Gastroesophageal sphincter (tissue), 4 donors: ENCODE data around the gene THEMIS. TPM values are rescaled to one million over a fixed set of nuclear protein-coding genes. Genes with fewer than 3 reads are reported as not detected.
"Not testable (repeated sequence)": the region's sequence is repeated elsewhere in the genome, so short reads cannot be mapped to it uniquely, and the experiment has no call there.

Source experiments
- ATAC-seq: fragments of 150-250 bp; one replicate; pipeline ENCODE4 v1.9.1; 2016; ENCODE audit warnings: mild to moderate bottlenecking, moderate library complexity
- H3K27ac ChIP-seq, 4 donors: fragments of 200-600 bp; sonication (generic) in 3 of 4; 1 replicate in 3 of 4; 2 replicates in 1 of 4; pipeline ENCODE4 v1.5.1; 2016 to 2019
- H3K27me3 ChIP-seq: fragments of 200-600 bp; sonication (generic); one replicate; pipeline ENCODE4 v1.5.1; 2019
- H3K36me3 ChIP-seq, 2 donors: fragments of 200-600 bp; sonication (generic); one replicate each; pipeline ENCODE4 v1.5.1; 2019; ENCODE audit warnings: control low read depth in 1 of 2
- H3K4me1 ChIP-seq, 3 donors: fragments of 200-600 bp; sonication (generic); 1 replicate in 2 of 3; 2 replicates in 1 of 3; pipeline ENCODE4 v1.5.1; 2016 to 2019; ENCODE audit warnings: control low read depth in 2 of 3
- H3K4me3 ChIP-seq, 2 donors: fragments of 200-600 bp; sonication (generic); one replicate each; pipeline ENCODE4 v1.5.1; 2019; ENCODE audit warnings: mild to moderate bottlenecking in 1 of 2, moderate library complexity in 1 of 2
- H3K9me3 ChIP-seq, 3 donors: fragments of 200-600 bp; sonication (generic); one replicate each; pipeline ENCODE4 v1.5.1; 2017 to 2019; ENCODE audit warnings: control low read depth in 2 of 3
- CTCF ChIP-seq, 4 experiments: fragments of 200-600 bp in 2 of 4; fragments of 450-650 bp in 2 of 4; sonication (generic) in 1 of 4; IDR thresholded peaks; one replicate each; pipeline ENCODE4 v1.5.1; 2017 to 2019; ENCODE audit warnings: antibody characterized with exemption in 4 of 4, mild to moderate bottlenecking in 2 of 4, moderate library complexity in 2 of 4
- EP300 ChIP-seq: sonication (generic); formaldehyde crosslinking; IDR thresholded peaks from one replicate; pipeline ENCODE4 v1.6.1; 2017; ENCODE audit warnings: antibody characterized with exemption, mild to moderate bottlenecking
- POLR2A ChIP-seq, 2 donors: fragments of 450-650 bp; IDR thresholded peaks; one replicate each; pipeline ENCODE4 v1.6.1; 2017; ENCODE audit warnings: antibody characterized with exemption in 2 of 2, mild to moderate bottlenecking in 2 of 2, moderate library complexity in 1 of 2
- POLR2AphosphoS5 ChIP-seq: sonication (generic); formaldehyde crosslinking; IDR thresholded peaks from one replicate; pipeline ENCODE4 v1.6.1; 2017; ENCODE audit warnings: antibody characterized with exemption
- WGBS, 2 donors: methylation state at CpG; one replicate each; pipeline ENCODE4 v1.1.5; 2018; ENCODE audit warnings: low coverage in 1 of 2; 5-methylcytosine and 5-hydroxymethylcytosine counted together
- total RNA-seq, 4 donors: library from RNA; depleted of rRNA; stranded (reverse); fragments of >200 nt; gene quantifications; one replicate each; pipeline ENCODE4 v1.1.0, GENCODE V29; 2016

THEMIS gene
- total RNA-seq, 4 donors from 2014 or later = 0.27 to 1.6 (median 0.69) TPM

- Histone ChIP-seq H3K9me3 (no peaks in the 10 kb centered on the region), H3K36me3 (no peaks in the 10 kb centered on the region), H3K27ac (no peak overlapping the region), H3K4me3 (no peak overlapping the region), H3K27me3 (no peaks in the 10 kb centered on the region), H3K4me1 (no peaks in the 10 kb centered on the region)
- WGBS, 2 donors = 85 to 90% methylated on average over 3 of the region's 3 CpGs
- TF ChIP-seq CTCF (IDR thresholded peaks at IDR 0.05) (no peak), POLR2A (IDR thresholded peaks at IDR 0.05) (no peak), POLR2AphosphoS5 (no peak), EP300 (no peak)
- ATAC-seq = no peak
These were observed 190.2 kb downstream of the THEMIS start for GRCh38 chr6:127710668-127711067.

GRCh38 chr6:127706216-127706615 is 194.6 kb downstream of the THEMIS start:
- ATAC-seq = no peak
- no peaks in the 10 kb centered on the region for H3K9me3 ChIP-seq
- H3K4me3 ChIP-seq = no peak overlapping the region
- H3K27ac ChIP-seq = no peak overlapping the region
- no peaks in the 10 kb centered on the region for H3K4me1 ChIP-seq
- no peaks in the 10 kb centered on the region for H3K27me3 ChIP-seq
- TF ChIP-seq EP300 = no peak
- TF ChIP-seq CTCF (IDR thresholded peaks at IDR 0.05) = no peak
- no peak for TF ChIP-seq POLR2AphosphoS5
- no peak for TF ChIP-seq POLR2A (IDR thresholded peaks at IDR 0.05)
- no peaks in the 10 kb centered on the region for H3K36me3 ChIP-seq

DNA sequence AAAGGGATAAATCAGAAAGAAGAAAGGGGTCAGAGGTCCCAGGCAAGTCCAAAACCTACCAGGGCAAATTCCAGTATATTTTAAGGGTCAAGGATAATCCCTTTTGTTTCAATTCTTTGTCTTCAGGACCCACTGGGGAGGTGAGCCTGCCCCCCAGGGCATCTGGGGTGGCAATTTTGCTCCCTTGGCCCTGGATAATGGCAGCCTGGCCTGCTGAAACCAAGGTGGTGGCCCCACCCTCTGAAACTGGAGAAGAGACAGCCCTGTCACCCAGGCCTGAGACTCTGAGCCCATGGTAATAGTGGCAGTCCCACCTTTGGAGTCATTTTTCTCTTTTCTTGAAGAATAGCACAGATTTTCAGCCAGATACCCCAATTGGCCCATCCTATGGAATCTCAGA is 205.8 kb downstream of the THEMIS start:
- TF ChIP-seq POLR2AphosphoS5 (no peak), EP300 (no peak), CTCF (IDR thresholded peaks at IDR 0.05) (no peak)
- no peak for ATAC-seq
- H3K36me3 ChIP-seq = no peaks in the 10 kb centered on the region
- no peak overlapping the region for H3K27ac ChIP-seq
- H3K4me3 ChIP-seq = no peak overlapping the region
- no peaks in the 10 kb centered on the region for H3K4me1 ChIP-seq
- no peaks in the 10 kb centered on the region for H3K27me3 ChIP-seq
- H3K9me3 ChIP-seq = no peaks in the 10 kb centered on the region

DNA sequence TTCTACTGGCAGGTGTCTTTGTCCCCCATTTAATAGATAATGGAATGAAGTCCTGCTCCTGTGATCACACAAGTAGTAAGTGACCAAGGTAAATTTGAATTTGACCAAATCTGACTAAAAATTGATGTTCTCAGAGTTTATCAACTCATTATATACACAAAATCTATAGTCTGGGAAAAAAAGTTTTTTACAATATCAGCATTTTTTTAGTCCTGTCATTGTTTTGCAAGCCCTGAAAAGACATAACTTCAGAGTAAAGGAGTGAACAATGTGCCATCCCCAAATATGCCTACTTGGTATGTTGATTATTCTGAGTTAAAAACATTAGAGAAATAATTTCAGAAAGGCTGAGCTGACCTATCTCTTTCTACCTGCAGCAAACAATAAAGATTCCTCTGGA is 209.7 kb downstream of the THEMIS start:
- no peak overlapping the region for H3K4me3 ChIP-seq
- no peaks in the 10 kb centered on the region for H3K36me3 ChIP-seq
- no peaks in the 10 kb centered on the region for H3K9me3 ChIP-seq
- TF ChIP-seq EP300 (no peak), POLR2AphosphoS5 (no peak), POLR2A (IDR thresholded peaks at IDR 0.05) (no peak)
- no peak overlapping the region for H3K27ac ChIP-seq
- ATAC-seq = no peak
- H3K4me1 ChIP-seq = no peaks in the 10 kb centered on the region
- no peaks in the 10 kb centered on the region for H3K27me3 ChIP-seq

- H3K4me1 ChIP-seq = no peaks in the 10 kb centered on the region
- H3K27me3 ChIP-seq = no peaks in the 10 kb centered on the region
- no peak for ATAC-seq
- H3K27ac ChIP-seq = no peak overlapping the region
- no peaks in the 10 kb centered on the region for H3K9me3 ChIP-seq
- H3K36me3 ChIP-seq = no peaks in the 10 kb centered on the region
- TF ChIP-seq POLR2A (IDR thresholded peaks at IDR 0.05) = no peak
- no peak for TF ChIP-seq EP300
- no peak for TF ChIP-seq CTCF (IDR thresholded peaks at IDR 0.05)
- no peak for TF ChIP-seq POLR2AphosphoS5
- no peak overlapping the region for H3K4me3 ChIP-seq
These were observed 210.3 kb downstream of the THEMIS start for GRCh38 chr6:127690588-127690987.

GRCh38 chr6:127690092-127690491 is 210.8 kb downstream of the THEMIS start:
- no peaks in the 10 kb centered on the region for H3K36me3 ChIP-seq
- no peaks in the 10 kb centered on the region for H3K9me3 ChIP-seq
- ATAC-seq = no peak
- H3K27ac ChIP-seq = no peak overlapping the region
- TF ChIP-seq POLR2A (IDR thresholded peaks at IDR 0.05) (no peak), CTCF (IDR thresholded peaks at IDR 0.05) (peak in 2 of 4 experiments; percentile 8 to 14)
- H3K27me3 ChIP-seq = no peaks in the 10 kb centered on the region
- no peak overlapping the region for H3K4me3 ChIP-seq
- H3K4me1 ChIP-seq = no peaks in the 10 kb centered on the region

- H3K9me3 ChIP-seq, ATAC-seq, H3K27me3 ChIP-seq, H3K27ac ChIP-seq, H3K36me3 ChIP-seq, H3K4me1 ChIP-seq, H3K4me3 ChIP-seq: not testable (repeated sequence)
- WGBS, 2 donors = 79 to 92% methylated on average over 2 to 3 of the region's 3 CpGs
These were observed 213.4 kb downstream of the THEMIS start for GRCh38 chr6:127687490-127687889.
